ENCODE results near the gene ATP10A.
"Not testable (repeated sequence)": the region's sequence is repeated elsewhere in the genome, so short reads cannot be mapped to it uniquely, and the experiment has no call there.

Gene ATP10A

DNA sequence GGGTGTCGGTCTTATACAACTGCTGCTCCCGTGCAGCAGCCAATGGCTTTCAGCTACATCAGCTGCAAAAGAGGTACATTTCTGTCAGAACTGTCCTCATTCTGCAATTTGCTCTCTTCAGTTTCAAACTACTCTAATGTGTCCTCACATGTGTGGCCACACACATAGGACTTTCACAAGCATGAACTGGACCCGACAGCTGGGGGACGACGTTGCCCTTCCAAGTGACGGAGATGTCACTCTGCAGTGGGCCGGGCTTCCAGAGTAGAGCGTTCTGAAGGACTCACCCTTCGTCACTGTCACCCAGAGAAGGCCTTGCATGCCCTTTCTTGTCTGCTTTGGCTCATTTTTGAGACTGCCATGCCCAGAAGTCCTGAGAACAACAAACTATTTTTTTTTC, 189.8 kb downstream of the ATP10A start:
- DNase-seq = no peak

DNA sequence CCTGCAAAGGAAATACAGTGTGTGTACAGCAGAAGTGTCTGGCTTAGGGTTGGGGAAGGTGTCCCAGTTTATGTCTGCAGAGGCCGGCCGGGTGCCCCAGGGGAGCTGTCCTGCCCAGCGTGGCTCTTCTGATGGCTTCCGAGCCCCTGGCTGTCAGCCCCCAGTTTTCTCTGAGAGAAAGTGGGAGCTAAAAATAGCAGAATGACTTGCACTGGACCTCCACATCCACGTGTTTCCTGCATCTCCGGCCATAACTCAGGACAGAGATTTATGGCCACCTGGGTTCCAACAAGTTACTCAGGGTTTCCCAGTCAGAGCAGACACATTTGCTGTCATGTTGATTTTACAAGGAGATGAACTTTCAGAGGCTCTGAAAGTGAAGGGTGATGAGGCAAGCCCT, 192.0 kb downstream of the ATP10A start:
- DNase-seq = no peak

DNA sequence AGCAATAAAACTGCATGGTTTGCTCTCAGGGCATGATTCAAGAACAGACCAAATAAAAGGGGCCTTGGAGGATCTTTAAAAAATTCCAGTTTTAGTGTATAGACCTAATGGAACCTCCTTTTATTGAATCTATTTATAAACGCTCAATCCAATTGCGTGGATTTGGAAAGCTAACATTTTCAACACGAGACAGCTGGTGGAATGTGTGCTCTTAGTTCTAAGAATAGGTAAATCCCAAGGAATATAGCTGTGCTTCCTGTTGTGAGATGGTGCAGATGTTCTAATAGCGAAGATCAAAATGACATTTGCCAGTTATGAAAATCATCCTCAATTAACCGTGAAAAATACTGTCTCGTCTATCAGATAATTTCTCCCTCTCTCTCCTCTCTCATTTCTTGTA, 192.5 kb downstream of the ATP10A start:
- DNase-seq = no peak

DNA sequence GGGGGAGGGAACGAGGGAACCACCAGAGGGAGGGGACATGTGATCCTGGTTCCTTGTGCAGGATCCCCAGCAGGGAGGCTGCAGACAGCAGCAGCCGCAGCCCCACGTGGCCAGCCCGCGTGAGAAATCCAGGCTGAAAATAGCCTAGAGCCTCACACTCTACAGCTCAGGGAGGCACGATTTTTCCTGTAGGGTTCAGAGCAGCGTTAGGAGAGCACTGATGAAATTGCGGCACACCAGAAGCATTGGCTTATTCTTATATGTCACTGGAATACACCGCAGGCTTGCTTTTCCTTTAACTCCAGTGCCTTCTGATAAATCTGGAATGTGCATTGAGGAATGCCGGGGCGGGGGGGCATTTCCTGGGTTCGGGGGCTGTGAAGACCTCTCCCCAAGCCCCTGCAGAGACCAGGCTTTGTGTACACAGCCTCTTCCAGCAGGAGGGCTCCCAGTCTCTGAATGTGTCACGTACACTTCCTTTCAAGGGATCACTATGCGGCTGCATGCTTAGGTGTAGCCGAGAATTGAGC, 193.0 kb downstream of the ATP10A start:
- DNase-seq = no peak

DNA sequence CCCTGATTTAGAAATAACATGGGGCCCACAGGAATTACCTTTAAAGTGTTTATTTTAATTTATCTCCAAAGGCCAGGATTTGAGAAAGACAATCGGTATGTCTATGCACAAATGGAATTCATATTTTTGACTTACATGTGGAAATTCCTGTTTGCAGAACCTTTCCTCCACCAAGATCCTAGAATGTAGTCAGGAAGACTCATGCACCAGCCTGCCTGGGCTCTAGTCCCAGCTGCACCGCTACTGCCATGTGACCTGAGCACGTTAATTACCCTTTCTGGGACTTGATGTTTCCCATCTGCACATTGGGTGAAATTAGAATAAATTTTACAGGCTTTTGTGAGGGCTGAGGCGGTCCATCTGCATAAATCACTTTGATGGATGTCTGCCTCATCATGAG, 194.2 kb downstream of the ATP10A start:
- no peak for DNase-seq

DNA sequence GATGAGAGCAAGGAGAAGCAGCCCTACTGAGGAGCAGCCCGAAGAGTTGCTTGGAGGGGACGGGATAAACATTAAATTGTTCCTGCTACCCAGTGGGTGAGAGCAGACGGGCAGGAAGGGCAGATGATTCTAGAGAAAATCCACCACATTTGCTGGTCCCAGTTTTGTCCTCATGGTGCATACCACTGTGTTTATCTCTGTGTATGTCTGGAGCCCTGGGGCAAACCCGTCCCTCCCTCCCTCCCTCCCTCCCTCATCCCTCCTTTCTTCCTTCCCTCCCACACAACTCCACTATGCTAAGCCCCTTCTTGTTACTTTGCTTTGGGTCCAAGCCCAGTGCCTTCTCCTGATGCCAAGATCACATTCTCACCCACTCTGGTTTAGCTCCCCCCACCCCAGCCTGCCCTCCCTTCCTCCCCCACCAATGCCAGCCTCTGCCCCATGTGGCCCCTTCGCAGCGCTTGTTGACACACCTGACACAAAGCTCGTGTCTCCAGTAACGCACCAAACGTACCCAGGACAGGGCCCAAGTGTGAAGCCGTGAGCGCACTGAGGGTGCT, 194.8 kb downstream of the ATP10A start:
- no peak for DNase-seq

DNA sequence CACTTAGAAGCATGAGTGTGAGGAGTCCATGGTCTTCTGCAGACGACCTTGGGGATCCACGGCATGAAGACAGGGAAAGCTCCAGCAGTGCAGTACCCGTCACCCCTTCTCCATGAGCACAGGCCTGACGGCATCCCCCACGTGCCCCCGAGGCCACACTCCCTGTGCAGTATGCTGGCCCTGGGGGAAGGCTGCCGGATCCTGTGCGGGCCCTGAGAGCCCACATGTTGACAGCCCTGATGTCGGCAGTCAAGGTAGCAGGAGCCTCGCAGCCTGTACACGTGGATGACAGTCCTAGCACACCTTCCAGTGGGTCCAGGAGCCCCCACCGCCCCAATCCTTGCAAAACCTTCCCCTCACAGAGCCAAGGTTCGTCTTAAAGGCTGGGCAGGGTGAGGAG, 195.3 kb downstream of the ATP10A start:
- DNase-seq = no peak

DNA sequence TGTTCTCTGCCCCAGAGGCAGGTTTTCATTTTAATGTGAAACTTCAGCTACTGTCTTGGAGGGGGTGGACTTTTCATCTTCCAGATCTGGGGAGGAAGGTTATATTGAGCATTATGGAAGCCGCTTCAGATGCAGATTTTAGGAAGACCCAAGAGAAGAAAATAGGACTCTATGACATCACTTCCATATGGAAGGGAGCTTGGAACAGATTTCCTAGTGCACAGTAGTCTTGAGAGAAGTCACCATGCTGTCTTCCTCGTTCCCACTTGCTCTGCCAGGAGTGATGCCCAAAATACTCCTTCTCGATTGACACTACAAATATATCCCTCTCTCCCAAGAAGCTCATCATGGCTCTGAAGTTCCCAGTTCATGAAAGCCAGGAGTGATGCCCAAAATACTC, 197.2 kb downstream of the ATP10A start:
- DNase-seq = no peak

DNA sequence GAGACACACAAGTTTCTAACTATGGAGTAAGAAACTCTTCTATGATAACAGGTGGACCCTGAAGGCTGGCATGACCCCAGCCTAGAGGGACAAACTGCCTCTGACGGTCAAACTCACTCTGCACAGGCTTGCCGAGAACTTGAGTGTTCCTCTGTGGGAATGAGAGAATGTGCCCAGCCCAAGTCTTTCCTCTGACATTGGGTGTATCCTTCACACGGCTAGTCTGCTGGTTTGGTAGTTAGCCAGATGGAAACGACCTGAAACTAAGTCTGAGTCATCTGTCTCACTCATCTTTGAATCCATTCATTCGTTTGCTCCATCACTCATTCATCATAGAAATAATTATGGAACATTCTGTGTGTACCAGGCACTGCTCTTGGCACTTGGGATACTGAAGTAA, 198.4 kb downstream of the ATP10A start:
- DNase-seq = no peak

DNA sequence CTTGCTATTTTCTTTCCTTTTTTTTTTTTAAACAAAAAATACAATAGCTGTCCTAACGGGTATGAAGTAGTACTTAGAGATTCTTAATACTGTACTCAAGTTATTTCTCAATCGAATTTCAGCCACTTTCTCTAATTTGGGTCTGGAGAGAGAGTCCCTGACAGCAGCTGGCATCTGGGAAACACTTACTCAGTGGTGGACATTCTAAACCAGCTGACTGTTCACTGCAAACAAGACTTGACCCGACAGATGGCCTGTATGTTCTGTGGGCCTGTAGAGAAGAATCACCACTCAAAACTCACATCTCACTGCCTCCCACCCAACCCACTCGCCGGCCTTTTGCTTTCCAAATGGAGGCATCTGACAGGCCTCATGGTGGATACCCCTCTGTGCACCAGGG, 199.6 kb downstream of the ATP10A start:
- DNase-seq = no peak

DNA sequence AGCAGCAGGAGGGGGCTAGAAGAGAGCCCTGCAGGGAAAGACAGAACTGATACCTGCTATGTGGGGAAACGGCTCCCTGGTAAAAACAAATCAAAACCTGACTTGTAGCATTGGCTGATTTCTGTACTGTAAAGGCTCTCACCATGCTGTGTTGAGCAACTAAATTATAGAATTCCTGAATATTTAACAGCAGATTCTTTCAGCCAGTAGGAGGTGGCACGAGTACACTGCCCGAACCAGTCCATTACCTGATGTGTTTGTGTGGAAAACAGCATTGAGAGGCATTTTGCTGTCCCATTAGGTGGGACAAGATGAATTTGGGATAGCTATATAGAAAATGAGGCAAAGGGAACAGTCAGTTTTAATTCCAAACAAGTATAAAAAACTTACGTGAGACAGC, 201.2 kb downstream of the ATP10A start:
- DNase-seq = no peak

DNA sequence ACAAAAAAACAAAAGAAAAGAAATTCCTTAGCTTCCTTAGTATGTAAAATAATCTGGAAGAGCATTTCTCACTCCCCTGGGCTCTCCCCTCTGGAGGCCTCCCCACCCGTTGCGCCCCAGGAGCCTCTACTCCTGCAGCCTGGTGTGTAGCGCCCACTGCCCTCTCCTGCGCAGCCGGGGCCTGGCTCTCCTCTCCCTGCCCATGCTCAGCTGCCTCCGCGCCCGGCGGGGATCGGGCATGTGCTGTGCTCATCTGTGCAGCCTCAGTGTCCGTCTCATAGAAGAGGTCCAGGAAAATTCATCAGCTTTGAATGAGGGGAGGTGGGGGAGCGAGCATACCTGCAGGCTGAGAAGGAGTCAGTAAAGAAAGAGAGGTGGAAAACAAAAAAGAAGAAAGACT, 203.9 kb downstream of the ATP10A start:
- no peak for DNase-seq

DNA sequence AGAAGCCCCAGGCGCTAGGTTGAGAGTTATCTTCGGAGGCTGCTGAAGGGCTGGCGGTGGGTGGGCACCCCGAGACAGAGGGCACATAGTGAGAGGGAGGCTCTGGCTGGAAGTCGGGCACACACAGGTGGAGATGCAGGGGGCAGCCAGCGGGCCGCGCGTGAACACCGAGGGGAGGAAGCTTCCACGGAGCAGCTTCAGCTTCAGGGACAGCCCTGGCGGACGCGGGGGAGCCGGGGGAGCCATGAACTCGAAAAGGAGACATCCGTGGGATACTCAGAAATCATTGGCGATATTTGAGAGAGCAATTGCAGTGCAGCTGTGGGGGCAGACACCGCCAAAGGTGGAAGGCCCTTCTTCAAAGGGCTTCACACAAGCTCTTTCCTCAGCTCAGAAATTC, 204.6 kb downstream of the ATP10A start:
- no peak for DNase-seq

DNA sequence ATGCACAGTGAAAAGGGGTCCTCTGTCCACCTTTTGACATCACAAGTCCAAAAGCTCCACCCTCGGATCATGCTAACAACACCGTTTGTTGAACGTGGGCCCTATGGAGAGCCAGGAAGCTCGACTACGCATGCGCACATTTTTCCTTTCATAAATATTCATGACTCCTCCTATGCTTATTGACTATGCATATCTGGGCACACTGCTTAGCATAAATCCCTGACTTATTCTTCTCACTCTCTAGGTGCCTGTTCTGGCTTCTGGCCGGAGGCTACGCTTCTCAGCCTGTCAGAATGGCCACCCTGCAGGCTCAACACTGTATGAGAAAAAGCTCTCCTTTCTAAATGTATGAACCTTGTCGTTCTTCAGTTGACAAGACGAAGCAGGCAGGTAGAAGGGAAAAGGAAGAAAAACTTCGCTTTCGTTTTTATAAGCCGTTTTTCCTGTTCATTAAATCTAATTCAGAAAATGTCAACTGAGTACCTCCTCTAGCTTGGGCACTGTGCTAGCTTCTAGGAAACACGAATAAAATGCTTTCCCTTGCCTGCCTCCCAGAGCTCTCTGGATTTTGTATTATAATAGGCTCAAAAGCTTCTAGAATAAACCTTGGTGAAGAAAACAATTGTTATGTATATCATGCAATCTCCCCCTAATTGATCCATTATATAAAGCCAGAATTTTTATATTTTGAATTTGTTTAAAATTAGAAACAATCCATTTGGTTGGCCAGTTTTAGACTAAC, 207.7 kb downstream of the ATP10A start:
- no peak for DNase-seq

DNA sequence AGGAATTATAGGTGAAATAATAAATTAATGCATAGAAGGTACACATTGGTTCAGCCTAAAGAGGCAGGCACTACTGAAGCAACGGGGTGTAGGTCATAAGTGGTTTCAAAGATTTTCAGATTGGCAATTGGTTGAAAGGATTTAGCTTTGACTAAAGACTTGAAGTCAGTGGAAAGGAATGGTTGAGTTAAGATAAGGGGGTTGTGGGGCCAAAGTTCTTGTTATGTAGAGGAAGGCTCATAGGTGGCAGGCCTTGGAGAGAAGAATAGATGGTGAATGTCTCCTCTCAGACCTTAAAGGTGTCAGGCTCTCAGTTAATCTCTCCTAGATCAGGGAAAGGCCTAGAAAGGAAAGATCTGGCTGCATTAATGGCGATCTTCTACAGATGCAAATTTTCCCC, 209.8 kb downstream of the ATP10A start:
- no peak for DNase-seq

DNA sequence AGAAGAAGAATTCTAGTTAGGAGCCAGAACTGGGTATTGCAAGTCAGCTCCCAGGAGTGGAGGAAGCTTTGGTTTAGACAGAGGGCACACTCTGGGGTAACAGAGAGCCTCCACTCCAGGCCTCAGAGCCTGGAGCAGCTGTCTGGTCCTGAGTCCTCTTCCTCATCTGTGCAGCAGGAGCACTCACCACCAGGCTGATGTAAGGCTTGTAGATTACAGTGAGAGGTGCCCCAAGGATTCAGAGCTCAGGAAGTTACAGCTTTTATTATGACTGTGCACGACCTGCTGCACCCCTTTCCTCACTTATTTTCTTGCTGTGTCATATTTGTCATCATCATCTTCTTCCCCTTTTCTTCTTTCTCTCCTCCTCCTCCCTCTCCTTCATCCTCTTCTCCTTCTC, 210.4 kb downstream of the ATP10A start:
- no peak for DNase-seq

DNA sequence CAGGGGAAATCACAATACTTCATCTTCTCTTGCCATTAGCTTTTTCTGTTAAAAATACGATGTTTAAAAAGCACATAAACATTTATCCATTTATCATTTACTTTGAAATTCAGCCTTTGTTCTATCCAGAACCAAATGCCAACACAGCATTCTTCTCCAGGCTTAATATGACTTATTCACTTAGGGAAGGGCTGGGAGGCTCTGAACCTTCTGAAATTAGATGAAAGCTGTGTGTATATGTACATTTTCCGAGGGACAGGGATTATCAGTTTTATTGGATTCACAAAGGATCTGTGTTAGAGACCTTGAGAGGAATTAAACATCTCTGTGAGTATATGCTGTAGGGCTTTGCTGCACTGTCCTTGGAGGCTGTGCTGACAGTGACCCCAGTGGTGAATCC, 213.7 kb downstream of the ATP10A start:
- no peak for DNase-seq

DNA sequence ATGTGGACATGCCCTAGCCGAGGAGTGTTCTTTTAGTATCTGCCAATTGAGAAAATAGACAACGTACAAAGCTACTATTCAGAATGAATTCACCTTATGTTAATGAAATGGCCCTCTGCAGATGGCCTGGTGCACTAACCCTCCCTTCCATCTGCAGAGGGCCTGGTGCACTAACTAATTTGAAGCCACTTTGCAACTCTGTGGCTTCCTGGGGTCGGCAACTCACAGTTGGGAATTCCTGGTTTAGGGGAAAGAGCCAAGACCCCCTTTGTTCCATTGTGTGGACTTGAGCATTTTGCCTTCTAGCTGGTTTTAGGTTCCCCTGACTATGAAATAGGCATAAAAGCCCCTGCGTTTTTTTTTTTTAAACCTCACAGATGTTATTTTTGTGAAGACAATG, 220.0 kb downstream of the ATP10A start:
- no peak for DNase-seq

DNA sequence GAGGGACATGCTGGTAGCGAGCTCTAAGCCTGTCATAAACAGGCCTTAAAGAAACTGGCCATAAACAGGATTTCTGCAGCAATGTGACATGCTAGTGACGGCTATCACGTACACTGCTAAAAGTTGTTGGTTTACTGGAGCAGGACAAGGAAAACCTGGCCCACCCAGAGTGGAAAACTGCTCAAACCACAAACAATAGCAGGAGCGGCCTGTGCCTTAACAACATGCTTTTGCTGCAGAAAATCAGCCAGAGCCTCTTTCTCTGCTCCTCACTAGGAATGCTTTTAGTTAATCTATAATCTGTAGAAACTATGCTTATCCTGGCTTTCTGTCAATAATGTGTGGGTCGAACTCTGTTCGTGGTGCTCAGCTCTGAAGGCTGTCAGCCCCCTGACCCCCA, 221.4 kb downstream of the ATP10A start:
- no peak for DNase-seq

DNA sequence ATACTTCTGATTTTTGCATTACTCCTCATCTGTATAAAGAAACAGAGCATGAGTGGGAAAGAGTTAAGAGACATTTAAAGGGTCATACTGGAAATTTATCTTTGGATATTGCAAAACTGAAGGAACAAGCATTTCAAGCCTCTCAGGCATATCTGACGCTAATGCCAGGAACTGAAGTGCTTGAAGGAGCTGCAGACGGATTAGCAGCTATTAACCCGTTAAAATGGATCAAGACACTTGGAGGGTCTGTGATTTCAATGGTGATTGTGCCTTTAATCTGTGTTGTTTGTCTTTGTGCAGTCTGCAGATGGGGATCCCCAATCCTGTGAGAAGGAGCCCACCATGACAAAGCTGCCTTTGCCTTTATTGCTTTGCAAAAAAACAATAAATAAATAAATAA, 221.8 kb downstream of the ATP10A start:
- no peak for DNase-seq

DNA sequence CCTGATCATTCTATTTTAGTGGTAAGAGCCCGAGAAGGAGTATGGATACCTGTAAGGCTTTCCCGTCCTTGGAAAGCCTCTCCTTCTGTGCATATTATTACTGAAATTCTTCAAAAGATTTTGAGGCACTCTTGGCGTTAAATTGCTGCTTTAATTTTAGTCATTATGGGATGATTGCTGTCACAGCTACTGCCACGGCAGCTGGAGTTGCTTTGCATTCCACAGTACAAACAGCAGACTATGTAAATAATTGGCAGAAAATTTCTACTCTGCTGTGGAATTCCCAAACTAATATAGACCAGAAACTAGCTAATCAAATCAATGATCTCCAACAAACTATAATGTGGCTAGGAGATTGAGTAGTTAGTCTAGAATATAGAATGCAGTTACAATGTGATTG, 222.2 kb downstream of the ATP10A start:
- DNase-seq = not testable (repeated sequence)

DNA sequence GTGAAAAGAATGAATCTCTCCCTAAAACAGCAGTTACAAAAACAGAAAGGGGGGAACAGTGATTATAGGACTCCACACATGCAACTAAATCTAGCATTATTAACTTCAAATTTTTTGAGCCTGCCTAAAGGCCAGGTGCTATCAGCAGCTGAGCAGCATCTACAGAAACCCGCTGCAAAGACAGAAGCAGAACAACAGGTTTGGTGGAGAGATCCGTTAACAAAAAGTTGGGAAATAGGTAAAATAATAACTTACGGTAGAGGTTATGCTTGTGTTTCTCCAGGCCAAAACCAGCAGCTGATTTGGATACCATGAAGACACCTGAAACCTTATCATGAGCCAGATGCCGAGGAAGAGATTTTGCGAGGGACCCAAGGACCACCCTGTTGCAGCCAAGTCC, 222.7 kb downstream of the ATP10A start:
- DNase-seq = no peak

DNA sequence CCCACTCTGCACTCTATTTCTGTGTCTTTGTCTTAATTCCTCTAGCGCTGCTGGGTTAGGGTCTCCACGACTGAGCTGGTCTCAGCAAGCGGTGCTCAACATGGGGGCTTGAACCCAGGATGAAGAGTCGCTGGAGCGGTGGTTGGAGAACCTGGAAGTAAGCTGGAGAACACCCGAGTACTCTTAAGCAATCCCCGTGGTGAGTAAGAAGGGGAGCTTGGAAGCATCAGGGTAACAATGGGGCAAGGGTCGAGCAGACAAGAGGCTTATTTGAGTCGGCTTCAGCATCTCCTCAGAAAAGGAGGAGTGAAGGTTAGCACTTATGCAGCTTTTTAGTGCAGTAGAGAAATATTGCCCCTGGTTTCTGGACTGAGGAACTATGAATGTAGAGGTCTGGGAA, 226.6 kb downstream of the ATP10A start:
- not testable (repeated sequence) for DNase-seq

DNA sequence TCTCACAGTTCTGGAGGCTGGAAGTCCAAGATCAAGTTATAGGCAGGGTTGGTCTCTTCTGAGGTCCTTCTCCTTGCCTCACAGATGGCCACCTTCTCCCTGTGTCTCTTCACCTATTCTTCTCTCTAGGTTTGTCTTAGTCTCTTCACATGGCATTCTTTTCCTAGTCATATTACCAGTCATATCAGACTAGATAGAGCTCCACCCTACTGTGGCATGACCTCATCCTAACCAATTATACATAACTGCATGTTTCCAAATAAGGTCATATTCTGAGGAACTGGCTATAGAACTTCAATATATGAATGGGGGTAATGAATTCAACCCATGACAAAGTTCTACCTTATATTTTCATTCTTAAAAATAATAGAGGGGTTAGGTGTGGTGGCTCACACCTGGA, 227.9 kb downstream of the ATP10A start:
- DNase-seq = peak; percentile 3

DNA sequence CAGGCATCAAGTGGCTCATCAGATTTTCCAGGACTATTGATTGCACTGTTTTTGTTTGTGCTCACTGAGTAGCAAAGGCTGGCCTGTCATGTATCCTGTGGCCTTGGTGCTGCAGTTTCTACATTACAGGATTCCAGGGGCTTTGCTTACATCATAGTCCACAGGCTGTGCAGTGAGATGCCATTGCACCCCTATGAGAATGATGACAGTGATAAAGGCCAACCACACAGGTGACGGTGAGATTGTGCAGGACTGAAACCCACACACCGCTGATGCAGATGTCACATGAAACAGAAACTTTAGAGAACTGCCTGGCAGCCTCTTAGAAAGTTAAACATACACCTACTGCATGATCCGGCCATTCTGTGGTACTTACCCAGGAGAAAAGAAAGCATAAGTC, 229.3 kb downstream of the ATP10A start:
- DNase-seq = no peak
